Upper lobe of left lung (tissue), 6 donors: ENCODE data around the gene MBOAT7. TPM values are rescaled to one million over a fixed set of nuclear protein-coding genes. Genes with fewer than 3 reads are reported as not detected.
"Not testable (repeated sequence)": the region's sequence is repeated elsewhere in the genome, so short reads cannot be mapped to it uniquely, and the experiment has no call there.

Experiments
- ATAC-seq, 2 donors: fragments of 200-7000 bp; cut with Tn5 transposase; one replicate each; pipeline ENCODE4 v1.9.1; 2022; ENCODE audit warnings: mild to moderate bottlenecking in 2 of 2, moderate library complexity in 2 of 2; ENCODE audit not compliant: low FRiP score in 2 of 2
- DNase-seq, 2 donors: peaks; one replicate each; pipeline ENCODE4 v3.0.0-alpha.2; 2019 to 2020
- H3K27ac ChIP-seq, 4 donors: fragments of 200-600 bp; sonication (generic); one replicate each; pipeline ENCODE4 v1.5.1; 2016 to 2019
- H3K27me3 ChIP-seq, 4 donors: fragments of 200-600 bp; sonication (generic); one replicate each; pipeline ENCODE4 v1.5.1; 2017 to 2019
- H3K36me3 ChIP-seq, 4 donors: fragments of 200-600 bp; sonication (generic); one replicate each; pipeline ENCODE4 v1.5.1; 2016 to 2019
- H3K4me1 ChIP-seq, 4 donors: fragments of 200-600 bp; sonication (generic); one replicate each; pipeline ENCODE4 v1.5.1; 2018 to 2019
- H3K4me3 ChIP-seq, 4 donors: fragments of 200-600 bp; sonication (generic); one replicate each; pipeline ENCODE4 v1.5.1; 2017 to 2019; ENCODE audit warnings: mild to moderate bottlenecking in 2 of 4, moderate library complexity in 1 of 4
- H3K9me3 ChIP-seq, 4 donors: fragments of 200-600 bp; sonication (generic); one replicate each; pipeline ENCODE4 v1.5.1; 2018 to 2019
- EP300 ChIP-seq, 4 donors: sonication (generic); formaldehyde crosslinking; IDR thresholded peaks; one replicate each; pipeline ENCODE4 v1.5.1; 2017; ENCODE audit warnings: antibody characterized with exemption in 4 of 4, control low read depth in 2 of 4
- POLR2A ChIP-seq, 4 donors: fragments of 450-650 bp; IDR thresholded peaks; one replicate each; pipeline ENCODE4 v1.5.1; 2016 to 2017; ENCODE audit warnings: antibody characterized with exemption in 4 of 4, mild to moderate bottlenecking in 2 of 4
- POLR2AphosphoS5 ChIP-seq, 2 donors: sonication (generic); formaldehyde crosslinking; IDR thresholded peaks; one replicate each; pipeline ENCODE4 v1.5.1; 2017; ENCODE audit warnings: antibody characterized with exemption in 2 of 2
- WGBS, 2 donors: methylation state at CpG; one replicate each; pipeline ENCODE4 v1.1.5; 2017 to 2018; 5-methylcytosine and 5-hydroxymethylcytosine counted together
- total RNA-seq, 6 donors: library from RNA; depleted of rRNA in 4 of 6; stranded (reverse); fragments of >200 nt in 4 of 6; gene quantifications; one replicate each; pipeline versions ENCODE4 v1.1.0 to v1.2.1, GENCODE V29; 2016 to 2021
- TF ChIP-seq, protein P1 (sequence below), 6 experiments: fragments of 450-650 bp in 4 of 6; fragments of 200-600 bp in 2 of 6; sonication (generic) in 2 of 6; IDR thresholded peaks; one replicate each; pipeline ENCODE4 v1.5.1; 2016 to 2019; ENCODE audit warnings: antibody characterized with exemption in 6 of 6
- donor health status: DM: no; HTN: no; CAD: no; lungs with moderate emphysema.
- donor health status: DM: no; HTN: yes; CAD: no; lungs with severe emphysema.

The MBOAT7 gene
- total RNA-seq, 6 donors from 2014 or later = 43.7 to 121 (median 75.4) TPM

DNA sequence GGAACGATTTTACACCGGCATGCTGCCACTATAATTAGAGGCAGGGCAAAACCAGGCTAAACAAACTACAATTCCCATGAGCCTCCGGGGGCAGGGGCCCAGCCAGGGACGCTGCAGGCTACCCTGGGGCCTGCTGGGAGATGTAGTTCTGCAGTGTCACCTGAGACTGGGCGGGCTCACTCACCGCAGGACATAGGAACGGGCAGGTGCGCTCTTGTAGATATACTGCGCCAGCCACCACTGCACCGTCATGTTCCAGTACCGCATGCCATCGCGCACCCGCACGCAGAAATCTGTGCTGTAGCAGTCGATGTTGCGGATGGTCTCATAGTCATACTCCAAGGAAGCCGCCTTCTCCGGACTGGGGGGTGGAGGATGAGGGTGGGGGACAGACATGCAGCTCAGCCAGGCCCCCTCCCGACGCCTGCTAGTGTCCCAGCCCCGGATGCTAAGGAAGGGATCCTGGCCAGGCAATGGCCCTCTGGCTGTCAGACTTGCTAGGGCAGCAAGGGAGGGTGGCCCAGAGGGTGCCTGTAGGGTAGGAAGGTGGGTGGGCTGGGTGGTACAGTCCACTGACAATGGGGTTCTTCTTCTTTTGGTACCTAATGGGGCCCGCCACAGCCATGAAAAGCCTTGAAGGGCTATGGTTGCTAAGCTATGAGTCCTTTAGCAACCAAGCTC lies 10.7 kb downstream of the MBOAT7 start:
- H3K9me3 ChIP-seq = no peaks in the 10 kb centered on the region
- peak; percentile 64 to 68 for ATAC-seq
- TF ChIP-seq EP300 (IDR thresholded peaks at IDR 0.05) (no peak), POLR2AphosphoS5 (IDR thresholded peaks at IDR 0.05) (no peak), POLR2A (IDR thresholded peaks at IDR 0.05) (no peak)
- TF ChIP-seq, protein P1, sequence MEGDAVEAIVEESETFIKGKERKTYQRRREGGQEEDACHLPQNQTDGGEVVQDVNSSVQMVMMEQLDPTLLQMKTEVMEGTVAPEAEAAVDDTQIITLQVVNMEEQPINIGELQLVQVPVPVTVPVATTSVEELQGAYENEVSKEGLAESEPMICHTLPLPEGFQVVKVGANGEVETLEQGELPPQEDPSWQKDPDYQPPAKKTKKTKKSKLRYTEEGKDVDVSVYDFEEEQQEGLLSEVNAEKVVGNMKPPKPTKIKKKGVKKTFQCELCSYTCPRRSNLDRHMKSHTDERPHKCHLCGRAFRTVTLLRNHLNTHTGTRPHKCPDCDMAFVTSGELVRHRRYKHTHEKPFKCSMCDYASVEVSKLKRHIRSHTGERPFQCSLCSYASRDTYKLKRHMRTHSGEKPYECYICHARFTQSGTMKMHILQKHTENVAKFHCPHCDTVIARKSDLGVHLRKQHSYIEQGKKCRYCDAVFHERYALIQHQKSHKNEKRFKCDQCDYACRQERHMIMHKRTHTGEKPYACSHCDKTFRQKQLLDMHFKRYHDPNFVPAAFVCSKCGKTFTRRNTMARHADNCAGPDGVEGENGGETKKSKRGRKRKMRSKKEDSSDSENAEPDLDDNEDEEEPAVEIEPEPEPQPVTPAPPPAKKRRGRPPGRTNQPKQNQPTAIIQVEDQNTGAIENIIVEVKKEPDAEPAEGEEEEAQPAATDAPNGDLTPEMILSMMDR (IDR thresholded peaks at IDR 0.05) = no peak
- no peak overlapping the region for H3K4me3 ChIP-seq
- 91 to 93% methylated on average over 18 to 22 of the region's 23 CpGs for WGBS, 2 donors
- no peak overlapping the region for H3K27ac ChIP-seq
- no peaks in the 10 kb centered on the region for H3K4me1 ChIP-seq
- no peaks in the 10 kb centered on the region for H3K27me3 ChIP-seq
- DNase-seq = no peak
- peaks cover 0 to 45% (median 23%) of the 10 kb centered on the region in 4 donors for H3K36me3 ChIP-seq

DNA sequence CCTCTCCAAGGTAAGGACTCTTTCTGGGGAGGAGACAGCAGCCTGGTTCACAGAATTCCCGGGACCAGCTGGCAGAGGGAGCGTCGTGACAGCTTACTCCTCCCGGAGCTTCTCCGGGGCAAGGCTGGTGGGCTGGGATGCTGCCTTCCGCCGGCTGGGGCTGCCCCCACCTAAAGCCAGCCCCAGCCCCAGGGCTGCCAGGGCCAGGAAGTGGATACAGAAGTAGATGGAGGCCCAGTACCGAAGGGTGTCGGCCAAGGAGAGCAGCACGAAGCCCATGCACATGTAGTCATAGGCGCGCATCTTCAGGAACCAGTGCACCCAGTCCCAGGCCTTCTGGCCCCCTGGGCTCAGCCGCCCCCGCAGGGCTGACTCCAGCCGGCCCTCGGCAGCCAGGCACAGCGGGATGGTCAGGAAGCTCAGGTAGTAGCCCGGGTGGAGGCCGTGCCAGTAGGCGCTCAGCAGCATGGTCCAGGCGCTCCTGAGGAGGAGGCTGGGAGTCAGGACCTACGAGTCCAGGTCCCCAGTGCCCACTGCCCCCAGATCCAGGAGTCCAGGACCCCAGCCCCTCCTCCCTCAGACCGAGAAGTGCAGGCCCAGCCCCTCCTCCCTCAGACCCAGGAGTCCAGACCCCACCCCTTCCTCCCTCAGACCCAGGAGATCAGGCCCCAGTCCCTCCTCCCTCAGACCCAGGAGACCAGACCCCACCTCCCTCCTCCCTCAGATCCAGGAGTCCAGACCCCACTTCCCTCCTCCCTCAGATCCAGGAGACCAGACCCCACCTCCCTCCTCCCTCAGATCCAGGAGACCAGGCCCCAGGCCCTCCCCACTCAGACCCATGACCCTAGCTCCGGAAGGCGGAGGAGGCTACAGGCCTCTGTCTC lies 15.2 kb downstream of the MBOAT7 start:
- Histone ChIP-seq H3K27ac (no peak overlapping the region), H3K36me3 (peaks cover 0 to 19% (median 8%) of the 10 kb centered on the region in 4 donors), H3K9me3 (no peaks in the 10 kb centered on the region), H3K27me3 (no peaks in the 10 kb centered on the region), H3K4me1 (peaks cover 0 to 14% (median 3%) of the 10 kb centered on the region in 4 donors), H3K4me3 (no peak overlapping the region)
- no peak for DNase-seq
- WGBS, 2 donors = 82 to 85% methylated on average over 2 to 23 of the region's 25 CpGs
- ATAC-seq = no peak
- no peak for TF ChIP-seq POLR2AphosphoS5 (IDR thresholded peaks at IDR 0.05)
- TF ChIP-seq POLR2A (IDR thresholded peaks at IDR 0.05) = no peak
- TF ChIP-seq, protein P1 (IDR thresholded peaks at IDR 0.05) = no peak
- no peak for TF ChIP-seq EP300 (IDR thresholded peaks at IDR 0.05)

DNA sequence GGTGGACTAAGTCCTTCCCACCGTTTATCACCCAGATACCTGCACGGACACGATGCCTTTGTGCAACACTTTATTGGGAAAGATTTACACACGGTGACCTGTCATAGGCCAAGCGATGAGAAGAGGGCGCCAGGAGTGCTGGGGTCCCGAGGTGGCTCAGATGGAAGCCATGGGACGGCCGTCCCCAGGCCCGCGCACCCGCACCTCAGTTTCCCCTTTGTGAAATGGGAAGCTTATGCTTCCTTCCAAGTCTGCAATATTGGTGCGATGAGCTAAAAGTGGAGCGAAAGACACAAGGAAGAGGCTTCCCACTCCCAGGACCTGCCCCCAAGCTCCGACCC lies 16.1 kb downstream of the MBOAT7 start:
- Histone ChIP-seq H3K27ac (peak overlapping the region in 2 of 4 donors; percentile 53 to 77), H3K4me3 (peak overlapping the region in 3 of 4 donors; percentile 39 to 50 (median 47)), H3K9me3 (no peaks in the 10 kb centered on the region), H3K36me3 (peaks cover 0 to 11% (median 4%) of the 10 kb centered on the region in 4 donors), H3K4me1 (peaks cover 0 to 16% (median 6%) of the 10 kb centered on the region in 4 donors), H3K27me3 (no peaks in the 10 kb centered on the region)
- no peak for ATAC-seq
- 42 to 70% methylated on average over 6 to 14 of the region's 15 CpGs for WGBS, 2 donors
- TF ChIP-seq EP300 (IDR thresholded peaks at IDR 0.05) = no peak
- no peak for TF ChIP-seq POLR2A (IDR thresholded peaks at IDR 0.05)
- TF ChIP-seq POLR2AphosphoS5 (IDR thresholded peaks at IDR 0.05) = no peak
- TF ChIP-seq, protein P1 (IDR thresholded peaks at IDR 0.05) = no peak
- DNase-seq = no peak

DNA sequence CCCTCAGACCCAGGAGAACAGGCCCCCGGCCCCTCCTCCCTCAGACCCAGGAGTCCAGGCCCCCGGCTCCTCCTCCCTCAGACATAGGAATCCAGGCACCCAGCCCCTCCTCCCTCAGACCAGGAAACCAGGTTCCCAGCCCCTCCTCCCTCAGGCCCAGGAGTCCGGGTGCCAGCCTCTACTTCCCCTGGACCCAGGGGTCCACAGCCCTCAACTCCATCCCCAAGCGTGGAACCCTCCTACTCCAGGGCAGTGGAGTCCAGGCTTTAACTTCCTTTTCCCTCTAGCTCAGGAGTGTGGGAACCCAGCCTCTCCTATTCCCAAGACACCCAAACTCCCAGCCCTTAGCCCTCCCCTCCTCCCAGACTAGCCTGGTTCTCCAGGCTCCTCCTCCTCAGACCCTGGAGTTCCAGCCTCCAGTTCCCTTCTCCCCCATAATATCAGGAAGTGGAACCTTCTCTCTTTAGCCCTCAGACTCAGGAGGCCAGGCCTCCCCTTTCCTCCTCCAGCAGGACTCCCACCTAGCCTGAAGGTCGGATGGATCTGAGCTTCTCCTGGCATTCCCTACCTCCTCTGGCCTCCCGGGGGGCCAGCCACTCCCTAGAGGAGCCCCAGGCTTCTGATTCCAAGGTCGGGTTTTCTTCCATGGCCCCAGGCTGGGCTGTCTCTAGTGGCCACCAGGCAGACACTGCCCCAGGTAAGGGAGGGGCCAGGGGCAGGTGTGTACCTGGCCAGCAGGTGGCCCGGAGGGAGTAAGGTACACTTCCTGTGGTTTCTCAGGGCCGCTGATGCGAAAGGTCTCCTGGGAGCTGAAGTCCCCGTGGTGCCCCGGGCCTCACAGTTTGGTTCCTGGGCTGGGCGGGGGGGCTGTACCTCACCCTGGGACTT lies 16.7 kb downstream of the MBOAT7 start, which contains the start of gene TMC4:
Gene TMC4, minus strand, starts transcription at position 690 of the 888 bp plus-strand sequence. Its CDS starts 43 bp downstream, at position 647.
- H3K9me3 ChIP-seq = no peaks in the 10 kb centered on the region
- DNase-seq (peak in 1 of 2 donors; percentile 90), ATAC-seq (peak; percentile 62 to 94)
- H3K4me1 ChIP-seq = peaks cover 0 to 19% (median 8%) of the 10 kb centered on the region in 4 donors
- H3K27ac ChIP-seq = peak within 1 kb of the TSS; percentile 16 to 80 (median 65)
- H3K36me3 ChIP-seq = peaks cover 0 to 11% (median 2%) of the 10 kb centered on the region in 4 donors
- TF ChIP-seq, protein P1 (IDR thresholded peaks at IDR 0.05) = peak in 3 of 6 experiments; percentile 51 to 78 (median 69)
- peak in 1 of 2 donors; percentile 55 for TF ChIP-seq POLR2AphosphoS5 (IDR thresholded peaks at IDR 0.05)
- peak in 2 of 4 donors; percentile 27 to 63 for TF ChIP-seq POLR2A (IDR thresholded peaks at IDR 0.05)
- TF ChIP-seq EP300 (IDR thresholded peaks at IDR 0.05) = no peak
- peak within 1 kb of the TSS in 3 of 4 donors; percentile 39 to 50 (median 47) for H3K4me3 ChIP-seq
- no peaks in the 10 kb centered on the region for H3K27me3 ChIP-seq
- 11 to 14% methylated on average over 3 to 11 of the region's 13 CpGs for WGBS, 2 donors

DNA sequence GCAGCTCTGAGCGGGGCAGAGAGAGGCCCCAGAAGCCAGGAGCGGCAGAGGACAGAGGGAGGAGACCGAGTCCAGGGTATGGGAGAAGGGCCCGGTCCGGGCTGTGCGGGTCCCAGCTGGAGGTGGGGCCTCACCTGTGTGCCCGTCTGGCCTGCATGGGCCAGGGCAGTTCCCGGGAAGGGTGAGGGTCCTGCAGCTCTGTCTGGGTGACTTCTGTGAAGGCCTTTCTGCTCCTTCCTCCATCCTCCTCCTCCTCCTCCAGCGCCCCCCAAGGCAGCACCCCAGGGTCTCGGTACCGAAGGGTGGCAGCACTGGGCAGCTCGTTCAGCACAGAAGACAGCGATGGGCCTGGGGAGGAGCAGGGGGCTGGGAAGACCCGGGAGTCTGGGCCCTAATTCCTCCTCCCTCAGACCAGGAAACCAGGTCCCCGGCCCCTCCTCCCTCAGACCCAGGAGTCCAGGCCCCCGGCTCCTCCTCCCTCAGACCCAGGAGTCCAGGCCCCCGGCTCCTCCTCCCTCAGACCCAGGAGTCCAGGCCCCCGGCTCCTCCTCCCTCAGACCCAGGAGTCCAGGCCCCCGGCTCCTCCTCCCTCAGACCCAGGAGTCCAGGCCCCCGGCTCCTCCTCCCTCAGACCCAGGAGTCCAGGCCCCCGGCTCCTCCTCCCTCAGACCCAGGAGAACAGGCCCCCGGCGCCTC lies 17.5 kb downstream of the MBOAT7 start:
- Histone ChIP-seq H3K36me3 (peaks cover 0 to 11% (median 2%) of the 10 kb centered on the region in 4 donors), H3K4me3 (peak overlapping the region in 3 of 4 donors; percentile 39 to 50 (median 47)), H3K27ac (peak overlapping the region in 2 of 4 donors; percentile 53 to 77), H3K4me1 (peaks cover 0 to 19% (median 8%) of the 10 kb centered on the region in 4 donors)
- not testable (repeated sequence) for ATAC-seq, H3K9me3 ChIP-seq, DNase-seq, H3K27me3 ChIP-seq
- 67 to 69% methylated on average over 11 to 13 of the region's 23 CpGs for WGBS, 2 donors
